GM12801 (cell line): Measurements from ENCODE around the gene IGHMBP2.

Experiments used
- CTCF ChIP-seq: IDR thresholded peaks from one replicate; pipeline ENCODE4 v1.5.1; 2011; ENCODE audit warnings: control low read depth; ENCODE audit not compliant: insufficient read length; ENCODE audit errors: extremely low read depth

Gene IGHMBP2

DNA sequence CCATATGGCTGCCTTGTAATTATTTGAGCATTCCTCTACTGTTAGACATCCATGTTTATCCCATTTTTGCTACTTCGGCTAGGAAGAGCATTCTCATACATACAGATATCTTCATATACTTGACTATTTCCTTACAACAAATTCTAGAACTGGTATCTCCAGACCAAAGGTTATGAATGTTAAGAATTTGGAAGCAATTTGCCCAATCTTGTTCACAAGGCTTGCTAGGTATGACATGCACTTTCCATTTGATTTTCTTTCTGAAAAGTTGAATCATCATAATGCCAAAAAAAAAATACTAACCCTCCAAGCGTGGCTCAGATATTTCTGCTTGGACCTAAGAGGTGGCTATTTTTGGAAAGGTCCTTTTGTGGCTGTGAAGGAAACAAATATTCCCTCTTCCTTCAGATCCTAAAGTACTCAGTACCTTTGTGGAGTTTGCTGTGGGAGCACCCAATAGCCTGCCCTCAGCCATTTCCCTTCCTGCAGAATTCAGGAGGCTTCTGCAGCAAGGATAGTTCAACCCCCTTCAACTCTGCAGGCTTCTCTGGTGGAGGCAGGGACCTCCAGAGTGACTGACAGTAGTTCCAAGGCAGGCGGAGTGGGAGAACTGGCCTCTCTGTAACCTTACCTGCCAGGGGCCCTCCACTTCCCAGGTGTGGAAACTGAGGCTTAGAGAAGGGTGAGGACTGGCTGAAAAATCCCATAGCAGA is 40.0 kb upstream of the IGHMBP2 start:
- TF ChIP-seq CTCF: no peak

DNA sequence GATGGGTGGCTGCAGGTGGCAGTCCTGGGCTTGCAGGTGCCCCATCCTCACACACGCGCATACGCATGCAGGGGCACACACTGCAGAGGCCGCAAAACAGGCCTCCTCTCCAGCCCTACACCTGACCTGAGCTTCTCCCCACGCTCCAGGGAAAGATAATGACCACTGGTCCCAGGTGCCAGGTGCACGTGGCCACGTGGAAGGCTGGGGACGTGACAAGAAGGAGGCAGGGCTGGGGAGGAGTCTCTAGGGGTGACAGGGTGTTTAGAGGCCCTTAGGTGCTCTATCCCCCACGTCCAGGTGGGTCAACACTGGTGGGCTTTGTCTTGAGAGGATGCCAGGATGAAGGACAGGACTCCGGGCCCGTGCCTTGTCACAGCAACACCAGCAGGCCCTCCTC is 38.5 kb upstream of the IGHMBP2 start:
- TF ChIP-seq CTCF: no peak

DNA sequence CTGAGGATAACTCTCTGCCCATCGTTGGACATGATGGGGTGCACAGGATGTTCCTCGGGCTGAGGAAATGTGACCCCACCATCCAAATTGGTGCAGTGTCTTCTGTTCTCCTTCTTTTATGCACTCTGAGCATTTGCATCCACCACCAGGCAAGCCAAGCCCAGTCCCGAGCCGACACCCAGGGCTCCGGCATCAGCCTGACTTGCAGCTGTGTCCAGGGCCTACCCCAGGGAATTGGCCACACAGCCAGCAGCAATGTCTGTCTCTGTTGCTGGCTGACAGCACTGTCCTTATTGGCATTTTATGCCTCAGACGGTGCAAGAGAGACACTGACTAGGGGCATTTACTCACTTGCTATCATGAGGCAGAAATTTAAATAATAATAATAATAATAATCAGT is 36.6 kb upstream of the IGHMBP2 start:
- no peak for TF ChIP-seq CTCF

GRCh38 chr11:68868221-68868835 is 35.4 kb upstream of the IGHMBP2 start:
- no peak for TF ChIP-seq CTCF

GRCh38 chr11:68870470-68870869 is 33.2 kb upstream of the IGHMBP2 start:
- no peak for TF ChIP-seq CTCF

- TF ChIP-seq CTCF: no peak
These were observed 31.3 kb upstream of the IGHMBP2 start for GRCh38 chr11:68872216-68873003.

- TF ChIP-seq CTCF: no peak
These were observed 25.7 kb upstream of the IGHMBP2 start for GRCh38 chr11:68878022-68878421.
